CD4-positive, alpha-beta T cell treated with Interleukin-15 for 1 hour (primary cell): ENCODE data around the gene UGCG.
"Not testable (repeated sequence)": the region's sequence is repeated elsewhere in the genome, so short reads cannot be mapped to it uniquely, and the experiment has no call there.

Experiments used
- DNase-seq: peaks from one replicate; pipeline ENCODE4 v3.0.0-alpha.2; 2020

UGCG gene

DNA sequence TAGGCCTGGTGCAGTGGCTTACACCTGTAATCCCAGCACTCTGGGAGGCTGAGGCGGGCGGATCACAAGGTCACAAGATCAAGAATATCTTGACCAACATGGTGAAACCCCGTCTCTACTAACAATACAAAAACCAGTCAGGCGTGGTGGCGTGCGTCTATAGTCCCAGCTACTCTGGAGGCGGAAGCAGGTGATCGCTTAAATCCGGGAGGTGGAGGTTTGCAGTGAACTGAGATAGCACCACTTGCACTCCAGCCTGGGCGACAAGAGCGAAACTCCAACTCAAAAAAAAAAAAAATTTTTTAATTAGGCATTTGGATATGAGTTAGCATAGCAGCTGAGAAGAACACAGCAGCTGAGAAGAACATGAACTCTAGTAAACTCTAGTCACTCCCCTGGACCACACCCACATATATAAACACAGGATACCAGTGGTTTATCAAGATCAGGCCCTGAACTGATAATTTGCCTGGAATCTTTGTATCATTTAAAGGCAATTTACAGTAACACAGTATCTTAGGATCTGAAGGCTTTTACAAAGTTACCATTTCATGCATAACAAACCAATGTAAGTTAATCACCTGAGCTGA is 4.6 kb upstream of the UGCG start:
- no peak for DNase-seq

DNA sequence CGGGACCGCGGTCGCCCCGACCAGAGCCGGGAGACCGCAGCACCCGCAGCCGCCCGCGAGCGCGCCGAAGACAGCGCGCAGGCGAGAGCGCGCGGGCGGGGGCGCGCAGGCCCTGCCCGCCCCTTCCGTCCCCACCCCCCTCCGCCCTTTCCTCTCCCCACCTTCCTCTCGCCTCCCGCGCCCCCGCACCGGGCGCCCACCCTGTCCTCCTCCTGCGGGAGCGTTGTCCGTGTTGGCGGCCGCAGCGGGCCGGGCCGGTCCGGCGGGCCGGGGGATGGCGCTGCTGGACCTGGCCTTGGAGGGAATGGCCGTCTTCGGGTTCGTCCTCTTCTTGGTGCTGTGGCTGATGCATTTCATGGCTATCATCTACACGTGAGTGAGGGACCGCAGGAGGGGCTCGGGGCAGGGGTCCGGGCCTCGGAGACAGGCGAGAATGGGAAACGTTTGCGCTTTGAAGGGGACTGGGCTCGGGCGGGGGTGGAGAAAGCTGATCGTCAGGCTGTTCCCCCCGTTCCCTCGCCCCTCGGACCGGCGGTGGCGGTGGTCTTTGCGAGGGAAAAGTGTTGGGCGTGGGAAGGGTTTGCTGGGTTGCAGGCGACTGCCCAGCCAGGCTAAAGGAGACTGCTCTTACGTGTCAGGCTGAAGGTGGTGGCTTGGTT is 457 bp downstream of the UGCG start:
- DNase-seq, result no peak

DNA sequence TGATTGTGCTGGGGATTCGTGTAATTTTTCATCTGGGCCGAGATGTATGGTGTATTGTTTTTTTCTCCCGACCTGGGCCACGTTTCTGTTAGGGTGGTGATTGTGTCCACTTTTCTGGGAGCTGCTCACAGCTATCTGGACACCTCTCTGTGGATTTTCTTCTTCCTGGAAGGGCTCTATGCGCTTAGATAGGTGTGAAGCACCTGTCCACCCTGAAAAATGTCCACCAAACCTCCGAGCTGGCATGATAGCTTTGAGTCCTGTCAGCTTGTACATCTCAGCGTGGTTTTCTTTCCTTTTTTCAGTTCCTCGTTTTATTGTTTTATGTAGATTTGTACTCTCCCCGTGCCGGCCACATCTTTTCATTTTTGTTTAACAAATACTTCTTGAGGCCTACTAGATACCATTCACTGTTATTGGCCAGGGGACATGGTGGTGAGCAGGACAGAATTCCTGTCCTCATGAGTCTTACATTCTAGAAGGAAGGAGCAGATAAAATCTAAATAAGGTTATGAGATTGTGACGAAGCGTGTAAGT is 1.1 kb downstream of the UGCG start:
- DNase-seq, result no peak

DNA sequence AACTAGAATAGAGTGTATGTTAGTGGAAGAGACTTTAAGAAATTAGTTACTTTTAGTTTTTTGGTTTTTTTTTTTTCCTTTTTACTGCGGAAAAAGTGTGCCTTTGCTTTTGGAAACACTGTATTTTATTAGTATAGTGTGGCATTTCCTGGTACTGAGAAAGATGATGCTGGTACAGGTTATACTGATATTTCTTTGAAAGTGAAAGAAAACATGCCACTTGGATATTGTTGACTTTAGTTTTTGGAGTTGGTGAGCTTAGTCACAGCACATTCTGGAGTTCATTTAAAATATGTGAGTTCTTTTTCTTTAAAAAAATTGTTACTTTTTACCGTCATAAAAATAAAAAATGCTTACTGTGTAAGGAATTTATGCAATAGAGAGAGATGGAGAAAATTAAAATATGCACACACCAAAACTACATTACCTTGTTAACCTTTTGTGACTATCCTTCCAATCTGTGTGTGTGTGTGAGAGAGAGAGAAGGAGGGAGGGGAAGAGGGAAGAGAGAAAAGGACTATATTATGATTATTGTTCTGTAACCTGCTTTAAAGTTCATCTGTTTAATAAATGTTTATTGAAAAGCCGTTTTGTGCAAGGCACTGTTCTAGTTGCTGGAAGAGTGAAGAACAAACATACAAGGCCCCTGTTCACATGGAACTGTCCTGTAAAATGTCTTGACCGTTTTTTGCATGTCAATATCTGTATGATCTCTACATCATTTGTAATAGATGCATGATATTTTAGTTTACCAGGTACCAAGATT is 1.9 kb downstream of the UGCG start:
- DNase-seq, result no peak

DNA sequence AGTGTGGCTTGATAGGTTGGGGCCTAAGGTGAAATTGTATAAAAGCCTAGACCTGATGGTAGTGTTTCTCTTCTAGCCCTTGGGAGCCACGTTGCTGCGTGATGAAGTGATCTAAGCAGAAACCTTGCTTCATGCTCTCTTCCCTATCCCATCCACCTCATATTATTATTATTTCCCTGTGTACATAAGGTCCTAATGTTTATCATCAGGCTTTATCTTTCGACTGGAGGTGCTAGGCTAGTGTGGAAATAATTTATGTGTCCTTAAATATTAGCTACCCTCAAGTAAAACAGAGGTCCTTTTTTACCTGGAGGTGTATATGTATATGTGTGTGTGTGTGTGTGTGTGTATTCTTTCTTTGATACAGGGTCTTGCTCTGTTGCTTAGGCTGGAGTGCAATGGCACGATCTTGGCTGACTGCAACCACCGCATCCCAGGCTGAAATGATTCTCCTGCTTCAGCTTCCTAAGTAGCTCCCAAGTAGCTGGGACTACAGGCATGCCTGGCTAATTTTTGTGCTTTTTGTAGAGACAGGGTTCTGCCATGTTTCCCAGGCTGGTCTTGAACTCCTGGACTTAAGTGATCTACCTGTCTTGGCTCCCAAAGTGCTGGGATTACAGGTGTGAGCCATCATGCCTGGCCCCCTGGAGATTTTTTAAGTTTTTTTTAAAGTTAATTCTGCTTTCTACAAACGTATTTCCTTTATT is 3.7 kb downstream of the UGCG start:
- no peak for DNase-seq

DNA sequence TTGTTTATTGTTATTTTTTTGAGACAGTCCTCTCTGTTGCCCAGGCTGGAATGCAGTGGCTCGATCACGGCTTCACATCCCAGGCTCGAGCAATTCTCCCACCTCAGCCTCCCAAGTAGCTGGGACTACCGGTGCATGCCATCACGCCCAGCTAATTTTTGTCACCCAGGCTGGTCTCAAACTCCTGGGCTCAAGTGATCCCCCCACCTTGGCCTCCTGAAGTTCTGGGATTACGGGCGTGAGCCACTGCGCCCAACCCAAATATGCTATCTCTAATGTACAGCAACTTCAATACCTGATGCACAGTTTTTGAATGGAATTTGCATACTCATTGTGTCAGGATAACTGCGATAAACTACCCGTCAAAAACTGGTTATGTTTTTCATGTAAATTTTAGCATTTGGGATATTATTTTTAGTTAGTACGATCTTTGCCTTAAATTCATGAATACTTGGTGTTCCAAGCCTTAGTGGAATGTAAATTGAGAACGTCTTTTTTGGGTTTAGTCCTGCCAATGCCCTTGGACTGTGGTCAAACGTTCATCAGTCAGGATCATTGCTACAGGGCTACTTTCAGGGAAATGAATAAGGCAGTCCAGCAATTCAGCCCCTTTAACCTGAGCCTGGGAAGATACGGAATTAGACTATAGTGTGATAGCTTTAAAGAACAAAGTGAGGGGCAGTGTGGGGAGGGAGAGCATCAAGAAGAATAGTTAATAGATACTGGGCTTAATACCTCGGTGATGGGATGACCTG is 4.4 kb downstream of the UGCG start:
- DNase-seq, result no peak

DNA sequence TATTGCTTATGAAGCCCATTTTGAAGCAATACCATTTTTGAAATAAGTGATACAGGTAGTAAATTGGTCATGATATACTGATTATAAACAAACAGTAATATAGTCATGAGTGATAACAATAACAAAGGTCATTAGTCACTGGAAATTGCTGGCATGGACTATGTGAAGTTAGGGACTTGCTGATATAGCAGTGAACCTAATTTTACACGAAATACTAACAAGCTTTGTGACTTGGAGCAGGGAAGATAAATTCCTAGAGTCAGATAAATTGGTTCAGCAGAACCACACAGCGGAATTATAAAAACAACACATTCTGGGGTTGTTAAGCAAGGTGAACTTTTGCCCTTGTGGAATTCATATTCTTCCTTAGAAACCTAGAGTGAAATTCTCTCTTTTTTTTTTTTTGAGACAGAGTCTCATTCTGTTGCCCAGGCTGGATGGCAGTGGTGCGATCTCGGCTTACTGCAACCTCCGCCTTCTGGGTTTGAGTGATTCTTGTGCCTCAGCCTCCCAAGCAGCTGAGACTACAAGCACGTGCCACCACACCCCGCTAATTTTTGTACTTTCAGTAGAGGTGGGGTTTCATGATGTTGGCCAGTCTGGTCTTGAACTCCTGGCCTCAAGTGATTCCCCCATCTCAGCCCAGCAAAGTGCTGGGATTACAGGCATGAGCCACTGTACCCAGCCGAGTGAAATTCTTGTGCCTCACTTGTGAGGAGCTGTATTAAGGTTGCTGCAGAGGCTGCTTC is 6.0 kb downstream of the UGCG start:
- DNase-seq, result no peak

DNA sequence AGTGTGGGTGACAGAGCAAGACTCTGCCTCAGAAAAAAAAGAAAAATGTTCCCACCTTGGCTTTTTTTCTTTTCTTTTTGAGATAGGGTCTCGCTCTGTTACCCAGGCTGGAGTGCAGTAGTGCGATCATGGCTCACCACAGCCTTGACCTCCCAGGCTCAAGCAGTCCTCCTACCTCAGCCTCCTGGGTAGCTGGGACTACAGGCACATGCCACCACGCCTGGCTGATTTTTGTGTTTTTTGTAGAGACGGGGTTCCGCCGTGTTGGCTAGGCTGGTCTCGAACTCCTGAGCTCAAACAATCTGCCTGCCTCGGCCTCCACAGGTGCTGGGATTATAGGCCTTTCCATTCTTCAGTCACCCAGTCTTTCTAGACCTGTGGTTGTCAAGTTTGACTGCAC is 6.9 kb downstream of the UGCG start:
- not testable (repeated sequence) for DNase-seq

DNA sequence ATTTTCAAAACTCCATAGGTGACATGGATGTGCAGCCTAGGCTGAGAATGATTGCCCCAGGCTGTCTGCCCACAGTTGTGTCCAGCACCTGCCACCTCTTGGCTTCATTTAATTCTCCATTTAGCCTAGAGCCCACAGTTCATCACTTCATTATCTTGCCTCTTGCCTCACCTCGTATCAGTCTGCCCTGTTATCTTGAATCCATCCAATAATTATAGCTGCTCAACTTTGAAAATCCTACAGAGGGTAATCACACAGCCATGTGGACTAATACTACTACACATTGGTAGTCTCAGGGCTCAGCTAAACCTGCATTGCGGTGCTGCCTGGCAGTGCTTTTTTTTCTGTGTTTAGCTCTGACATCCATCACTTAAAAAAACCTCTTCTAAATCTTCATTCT is 7.4 kb downstream of the UGCG start:
- no peak for DNase-seq

DNA sequence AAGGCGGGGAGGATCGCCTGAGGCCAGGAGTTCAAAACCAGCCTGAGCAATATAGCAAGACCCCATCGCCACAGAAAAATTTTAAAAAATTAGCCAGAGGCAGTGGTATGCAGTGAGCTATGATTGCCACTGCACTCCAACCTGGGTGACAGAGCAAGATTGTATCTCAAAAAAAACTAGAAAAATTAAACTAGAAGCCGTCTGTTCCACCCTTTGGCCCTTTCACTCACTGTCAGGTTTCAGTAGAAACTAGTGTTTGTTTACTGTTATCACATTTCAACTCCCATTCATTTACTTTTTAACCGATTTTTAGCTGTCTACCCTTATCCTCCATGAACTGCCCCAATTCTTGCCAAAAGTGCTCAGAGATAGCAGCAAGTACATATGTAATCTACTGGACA is 8.3 kb downstream of the UGCG start:
- no peak for DNase-seq

DNA sequence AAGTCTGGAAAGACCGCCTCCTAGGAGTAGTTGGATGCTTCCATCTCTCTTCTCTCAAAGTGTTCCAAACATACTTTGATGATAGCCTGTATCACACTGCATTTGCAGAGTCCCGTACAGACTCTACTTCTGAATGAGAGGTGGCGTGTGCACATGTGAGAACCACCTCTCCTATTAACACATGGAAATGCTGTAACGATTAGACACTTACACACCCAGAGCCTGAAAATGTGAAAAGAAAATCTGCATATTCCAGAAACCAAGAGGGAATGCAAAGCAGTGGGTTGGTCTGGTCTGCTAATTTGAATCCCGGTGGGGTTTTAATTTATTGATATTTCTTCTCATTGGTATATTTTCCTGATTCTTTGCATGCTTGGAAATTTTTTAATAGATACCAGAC is 10.5 kb downstream of the UGCG start:
- no peak for DNase-seq

DNA sequence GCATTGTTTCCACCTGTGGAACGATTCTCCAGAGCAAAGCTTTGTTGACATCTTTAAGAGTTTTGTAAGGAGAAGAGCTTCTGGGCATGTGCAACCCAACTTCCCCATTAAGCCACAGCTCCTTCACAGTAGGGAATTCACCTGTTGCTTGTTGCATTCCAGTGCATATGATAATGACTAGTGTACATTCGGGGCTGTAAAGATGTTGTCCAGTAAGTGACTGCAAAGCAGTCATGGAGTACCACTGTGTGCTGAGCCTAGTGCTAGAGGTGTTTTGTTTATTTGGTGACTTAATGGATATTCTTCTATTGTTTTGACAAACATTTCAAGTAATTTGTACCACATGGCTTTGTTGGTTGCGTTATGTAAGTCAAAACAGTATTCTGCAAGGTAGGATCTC is 12.8 kb downstream of the UGCG start:
- no peak for DNase-seq

DNA sequence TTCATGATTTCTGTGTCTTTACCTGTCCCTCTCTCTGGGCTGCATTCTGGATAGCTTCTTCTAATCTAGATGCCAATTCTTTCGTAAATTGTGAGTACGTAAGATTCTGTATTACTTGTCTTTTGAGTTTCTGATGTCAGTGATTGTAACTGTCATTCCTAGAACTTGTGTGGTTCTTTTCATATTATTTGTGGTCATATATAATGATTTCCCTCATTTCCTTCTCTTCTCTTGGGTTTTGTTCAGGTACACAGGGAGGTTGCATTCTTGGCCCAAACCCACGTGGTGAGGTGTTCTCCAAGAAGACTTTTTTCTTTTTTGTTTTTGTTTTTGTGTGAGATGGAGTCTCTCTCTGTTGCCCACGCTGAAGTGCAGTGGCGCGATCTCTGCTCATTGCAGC is 13.8 kb downstream of the UGCG start:
- no peak for DNase-seq

DNA sequence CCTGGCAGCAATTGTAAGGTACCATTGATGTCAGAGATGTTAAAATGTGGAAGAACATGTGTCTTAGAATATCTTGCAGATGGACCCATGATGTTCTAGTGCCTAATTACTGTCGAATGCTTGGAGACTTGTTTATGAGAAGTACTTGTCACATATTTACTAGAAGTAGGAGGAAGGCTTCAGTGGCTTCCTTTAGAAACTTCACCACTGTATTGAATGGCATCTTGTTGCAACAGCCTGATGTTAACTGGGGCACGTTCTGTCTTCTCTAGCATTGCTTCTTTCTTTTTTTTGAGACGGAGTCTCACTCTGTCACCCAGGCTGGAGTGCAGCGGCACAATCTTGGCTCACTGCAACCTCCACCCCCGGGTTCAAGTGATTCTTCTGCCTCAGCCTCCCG is 16.5 kb downstream of the UGCG start:
- DNase-seq, result no peak

DNA sequence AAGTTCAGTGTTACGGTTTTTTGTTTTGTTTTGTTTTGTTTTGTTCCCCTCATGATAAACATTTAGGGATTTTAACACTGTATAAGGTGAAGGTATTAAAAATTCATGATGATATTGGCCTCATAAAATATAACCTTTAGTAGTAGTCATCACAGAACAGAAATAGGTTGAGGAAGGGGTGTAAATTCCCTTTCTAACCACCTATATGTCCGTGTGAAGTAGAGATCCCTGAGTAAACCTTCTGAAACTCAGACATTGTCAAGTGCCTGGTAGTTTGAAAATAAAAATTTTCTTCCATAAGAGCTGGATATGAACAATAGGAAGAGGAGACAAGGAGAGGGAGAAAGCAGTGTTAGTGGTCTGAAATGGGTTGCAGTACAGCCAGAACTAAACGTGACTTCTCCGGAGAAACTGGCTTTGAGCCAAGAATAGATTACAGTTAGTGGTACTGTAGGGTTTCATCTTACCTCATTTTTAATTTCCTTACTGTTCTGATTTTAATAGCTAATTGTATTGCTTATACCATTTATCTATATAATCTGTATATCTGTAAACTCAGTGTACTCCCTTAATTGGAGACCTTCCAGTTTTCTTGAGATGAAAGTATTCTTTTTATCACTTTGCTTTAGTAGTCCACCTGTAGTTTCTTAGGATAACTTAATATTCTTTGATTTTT is 18.3 kb downstream of the UGCG start:
- no peak for DNase-seq

DNA sequence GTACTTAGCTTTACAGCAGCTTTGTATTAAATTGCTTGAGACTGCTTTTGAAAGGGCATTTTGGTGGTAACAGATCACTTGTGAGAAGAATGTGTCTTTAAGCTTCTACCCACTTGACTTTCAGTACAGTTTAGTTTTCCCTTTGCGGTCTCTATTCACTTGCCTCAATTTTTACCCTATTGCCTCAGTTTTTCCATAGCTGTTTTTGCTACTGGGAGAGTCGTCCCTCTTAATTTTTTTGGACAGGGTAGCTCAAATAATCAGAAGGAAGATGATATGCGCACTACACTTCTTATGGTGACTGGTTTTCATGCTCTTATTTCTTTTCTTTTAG is 18.8 kb downstream of the UGCG start:
- DNase-seq, result no peak

DNA sequence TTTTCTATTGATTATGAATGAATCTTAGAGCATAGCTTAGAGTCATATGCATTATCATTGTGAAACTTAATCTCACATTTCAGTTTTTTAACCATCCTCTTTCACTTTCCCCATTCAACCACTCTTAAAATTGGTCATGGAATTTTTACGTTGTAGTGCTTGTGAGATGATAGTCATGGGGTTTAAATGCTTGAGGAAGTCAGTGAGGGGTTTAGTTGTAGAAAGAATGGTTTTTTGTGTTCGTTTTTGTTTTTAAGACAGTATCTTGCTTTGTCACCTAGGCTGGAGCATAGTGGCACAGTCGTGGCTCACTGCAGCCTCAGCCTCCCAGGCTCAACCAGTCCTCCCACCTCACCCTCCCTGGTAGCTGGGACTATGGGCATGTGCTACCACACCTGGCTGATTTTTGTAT is 19.6 kb downstream of the UGCG start:
- DNase-seq, result no peak

DNA sequence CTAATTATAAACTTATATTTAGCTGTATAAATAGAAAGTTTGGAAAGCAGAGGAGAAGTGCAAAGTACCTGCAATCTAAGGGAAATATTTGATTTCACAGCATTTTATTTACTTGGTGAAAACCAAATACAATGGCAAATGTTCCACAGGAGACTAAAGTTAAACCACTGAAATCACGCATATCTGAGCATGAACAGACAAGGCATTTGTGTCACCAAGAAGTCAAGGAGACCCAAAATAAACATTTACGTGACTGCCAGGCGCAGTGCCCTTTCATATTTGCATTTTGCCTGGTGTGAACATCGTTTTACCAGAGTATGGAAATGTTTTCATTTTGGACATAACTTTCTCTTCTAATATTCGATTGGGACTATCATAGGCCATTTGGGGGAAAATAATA is 20.6 kb downstream of the UGCG start:
- DNase-seq, result no peak

DNA sequence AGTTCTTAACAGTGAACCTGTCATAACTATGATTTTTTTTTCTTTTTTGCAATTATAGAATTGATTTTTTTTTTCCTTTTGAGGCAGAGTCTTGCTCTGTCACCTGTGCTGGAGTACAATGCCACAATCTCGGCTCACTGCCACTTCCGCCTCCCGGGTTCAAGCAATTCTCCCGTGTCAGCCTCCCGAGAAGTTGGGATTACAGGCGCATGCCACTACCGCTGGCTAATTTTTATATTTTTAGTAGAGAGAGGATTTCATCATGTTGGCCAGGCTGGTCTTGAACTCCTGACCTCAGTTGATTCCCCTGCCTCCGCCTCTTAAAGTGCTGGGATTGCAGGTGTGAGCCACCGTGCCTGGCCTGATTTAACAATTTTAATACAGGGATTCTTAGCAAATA is 21.4 kb downstream of the UGCG start:
- DNase-seq, result no peak

DNA sequence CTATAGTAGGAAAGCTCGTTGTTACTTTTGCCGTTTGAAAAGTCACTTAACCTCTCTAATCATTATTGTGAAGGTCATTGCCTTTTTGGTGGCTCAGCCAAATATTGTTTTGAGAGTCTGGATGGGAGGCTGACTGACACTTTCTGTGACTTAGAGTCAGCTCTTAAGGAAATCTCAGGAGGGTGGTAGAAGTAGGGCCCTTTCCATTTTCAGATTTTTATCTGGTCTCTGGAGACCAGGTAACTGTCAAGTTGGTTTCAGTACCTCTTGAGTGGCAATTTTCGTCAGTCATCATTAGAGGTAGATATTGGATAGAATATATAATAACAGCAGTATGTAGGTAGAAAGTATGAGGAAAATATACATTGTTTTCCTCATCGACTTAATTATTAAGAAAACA is 23.3 kb downstream of the UGCG start:
- no peak for DNase-seq

DNA sequence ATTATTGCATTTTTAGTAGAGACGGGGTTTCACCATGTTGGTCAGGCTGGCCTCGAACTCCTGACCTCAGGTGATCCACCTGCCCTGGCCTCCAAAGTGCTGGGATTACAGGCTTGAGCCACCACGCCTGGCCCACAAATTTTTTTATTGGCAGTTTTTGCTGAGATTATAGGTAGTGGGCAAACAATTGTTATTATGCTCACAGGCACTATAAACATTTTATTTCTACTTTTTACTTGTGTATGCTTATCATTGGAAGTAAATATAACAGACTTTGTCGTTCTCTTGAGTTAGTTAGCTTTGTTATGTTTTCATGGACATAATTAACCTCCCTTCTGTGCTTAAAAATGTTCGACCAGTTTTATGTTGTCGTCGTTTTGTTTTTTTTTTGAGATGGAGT is 23.9 kb downstream of the UGCG start:
- no peak for DNase-seq
